SK-N-SH (cell line): ENCODE measurements around the gene TUBGCP2. TPM values are rescaled to one million over a fixed set of nuclear protein-coding genes. Genes with fewer than 3 reads are reported as not detected.

Source experiments
- CTCF ChIA-PET: fragments of 300-600, 350-600 bp; formaldehyde crosslinking; extraction: SDS; loops from one replicate; lab custom pipeline; 2021; lab: Yijun Ruan, JAX
- POLR2A ChIA-PET: fragments of 350-600 bp; sonication (Branson Sonifier 250); formaldehyde crosslinking; extraction: SDS; loops from one replicate; lab custom pipeline; 2020; ENCODE audit warnings: antibody characterized with exemption, inconsistent platforms; lab: Yijun Ruan, JAX
- DNase-seq: peaks from one replicate; pipeline ENCODE4 v3.0.0; 2012
- H2AFZ ChIP-seq: fragments of 200-600 bp; sonication (generic); 2 replicates; pipeline ENCODE4 v1.8.1; 2016; ENCODE audit warnings: antibody characterized with exemption, mild to moderate bottlenecking, low read depth
- H3F3A ChIP-seq: fragments of 200-600 bp; sonication (generic); replicated peaks from 2 replicates; pipeline ENCODE3; 2016; ENCODE audit warnings: antibody characterized with exemption, mild to moderate bottlenecking; ENCODE audit not compliant: insufficient read depth
- H3K27ac ChIP-seq, 2 experiments: fragments of 200-500 bp in 1 of 2; fragments of 200-600 bp in 1 of 2; sonication (Bioruptor generic) in 1 of 2; sonication (generic), shearing (Covaris generic) in 1 of 2; 2 replicates each; pipeline versions ENCODE4 v1.5.1 to v1.6.1; 2014 to 2016; ENCODE audit warnings: low read depth in 2 of 2, inconsistent platforms in 1 of 2, low read length in 1 of 2, mild to moderate bottlenecking in 1 of 2, mixed read lengths in 1 of 2
- H3K27me3 ChIP-seq: fragments of 200-600 bp; sonication (generic), shearing (Covaris generic); 2 replicates; pipeline ENCODE4 v1.6.1; 2016; ENCODE audit warnings: mixed run types; ENCODE audit not compliant: insufficient read depth
- H3K36me3 ChIP-seq, 2 experiments: fragments of 200-500 bp in 1 of 2; fragments of 200-600 bp in 1 of 2; sonication (Bioruptor generic) in 1 of 2; sonication (generic) in 1 of 2; replicated peaks in 1 of 2; 2 replicates each; pipeline versions ENCODE3 to v1.5.1; 2014 to 2016; ENCODE audit warnings: low read length in 1 of 2, mild to moderate bottlenecking in 1 of 2; ENCODE audit not compliant: insufficient read depth in 2 of 2, control insufficient read depth in 1 of 2
- H3K4me1 ChIP-seq, 2 experiments: fragments of 200-500 bp in 1 of 2; fragments of 200-600 bp in 1 of 2; sonication (Bioruptor generic) in 1 of 2; sonication (generic), shearing (Covaris generic) in 1 of 2; 2 replicates each; pipeline versions ENCODE4 v1.5.1 to v1.6.1; 2014 to 2016; ENCODE audit warnings: low read depth in 1 of 2, low read length in 1 of 2, mixed run types in 1 of 2; ENCODE audit not compliant: insufficient read depth in 2 of 2, control insufficient read depth in 1 of 2
- H3K4me2 ChIP-seq: fragments of 200-600 bp; sonication (generic), shearing (Covaris generic); 2 replicates; pipeline ENCODE4 v1.6.1; 2017; ENCODE audit warnings: mixed run types
- H3K4me3 ChIP-seq, 2 experiments: fragments of 200-500 bp in 1 of 2; fragments of 200-600 bp in 1 of 2; sonication (Bioruptor generic) in 1 of 2; sonication (generic), shearing (Covaris generic) in 1 of 2; 2 replicates each; pipeline versions ENCODE4 v1.5.1 to v1.8.1; 2014 to 2016; ENCODE audit warnings: low read depth in 2 of 2, inconsistent platforms in 1 of 2, low read length in 1 of 2, mild to moderate bottlenecking in 1 of 2, mixed read lengths in 1 of 2, moderate library complexity in 1 of 2
- H3K79me2 ChIP-seq: fragments of 200-600 bp; sonication (generic); 2 replicates; pipeline ENCODE4 v1.8.1; 2017; ENCODE audit warnings: mild to moderate bottlenecking; ENCODE audit not compliant: insufficient read depth
- H3K9ac ChIP-seq: fragments of 200-600 bp; sonication (generic); 2 replicates; pipeline ENCODE4 v1.6.1; 2017; ENCODE audit warnings: mixed run types
- H3K9me2 ChIP-seq: fragments of 200-600 bp; sonication (generic); 2 replicates; pipeline ENCODE4 v1.6.1; 2017; ENCODE audit warnings: mixed run types
- H3K9me3 ChIP-seq: fragments of 200-600 bp; sonication (generic); 2 replicates; pipeline ENCODE4 v1.6.1; 2017; ENCODE audit warnings: mixed run types, mild to moderate bottlenecking, moderate library complexity
- H4K20me1 ChIP-seq: fragments of 200-600 bp; sonication (generic); 2 replicates; pipeline ENCODE4 v1.6.1; 2017; ENCODE audit warnings: mild to moderate bottlenecking, mixed run types; ENCODE audit not compliant: insufficient read depth
- CHD2 ChIP-seq: fragments of 150-350 bp; IDR thresholded peaks from 2 replicates; pipeline ENCODE4 v1.6.1; 2018; ENCODE audit warnings: low read length; ENCODE audit not compliant: partially characterized antibody
- ELF1 ChIP-seq: IDR thresholded peaks from 2 replicates; pipeline ENCODE4 v1.4.0; 2012
- EZH2phosphoT487 ChIP-seq: fragments of 200-600 bp; sonication (generic); IDR thresholded peaks from 2 replicates; pipeline ENCODE4 v1.6.1; 2017; ENCODE audit warnings: low read depth, mixed run types, mild to moderate bottlenecking, antibody characterized with exemption, moderate library complexity, borderline replicate concordance
- FOSL2 ChIP-seq: IDR thresholded peaks from 2 replicates; pipeline ENCODE4 v1.4.0; 2012; ENCODE audit warnings: low read depth, mild to moderate bottlenecking, moderate library complexity, borderline replicate concordance
- FOXJ3 ChIP-seq: sonication (generic); formaldehyde crosslinking; IDR thresholded peaks from 2 replicates; pipeline ENCODE4 v1.5.1; 2020; ENCODE audit warnings: mild to moderate bottlenecking, missing genetic modification reagents
- GATA2 ChIP-seq: sonication (generic); formaldehyde crosslinking; IDR thresholded peaks from 2 replicates; pipeline ENCODE4 v1.5.0; 2020; ENCODE audit warnings: mild to moderate bottlenecking, missing genetic modification reagents
- NRF1 ChIP-seq: IDR thresholded peaks from 2 replicates; pipeline ENCODE4 v1.6.1; 2012; ENCODE audit warnings: low read depth, mild to moderate bottlenecking, low read length
- POLR2AphosphoS5 ChIP-seq: IDR thresholded peaks from 2 replicates; pipeline ENCODE4 v1.6.1; 2012; ENCODE audit warnings: low read depth, low read length
- RAD21 ChIP-seq: IDR thresholded peaks from 2 replicates; pipeline ENCODE4 v1.6.1; 2012; ENCODE audit warnings: mild to moderate bottlenecking, low read length
- SIN3A ChIP-seq: IDR thresholded peaks from 2 replicates; pipeline ENCODE4 v1.6.1; 2012; ENCODE audit warnings: low read depth, mild to moderate bottlenecking, low read length, moderate library complexity, borderline replicate concordance
- SMC3 ChIP-seq: IDR thresholded peaks from 2 replicates; pipeline ENCODE4 v1.6.1; 2012; ENCODE audit warnings: low read depth, low read length, improper control_type of control experiment
- YY1 ChIP-seq: IDR thresholded peaks from 2 replicates; pipeline ENCODE4 v1.4.0; 2012; ENCODE audit warnings: low read depth, mild to moderate bottlenecking
- WGBS: methylation state at CpG from one replicate; pipeline ENCODE4 v1.1.6; 2017; ENCODE audit warnings: low lambda C conversion rate; 5-methylcytosine and 5-hydroxymethylcytosine counted together
- polyA plus RNA-seq, 3 experiments: library from polyadenylated mRNA; depleted of rRNA; stranded (reverse); fragments of >200 nt; gene quantifications; 2 replicates each; pipeline ENCODE4 v1.2.3, GENCODE V29; 2012

TUBGCP2 gene
- polyA plus RNA-seq, 1 of the 3 experiments (the other 2 are of a cell fraction) = 49.1 TPM

GRCh38 chr10:133337370-133337725 is 28.7 kb upstream of the TUBGCP2 start:
- no peak overlapping the region for H3K4me2 ChIP-seq
- H3K27me3 ChIP-seq = peaks cover 66% of the 10 kb centered on the region
- no peak overlapping the region for H3K9ac ChIP-seq
- ChIA-PET CTCF (no interaction called here), POLR2A (no interaction called here)
- no peaks in the 10 kb centered on the region for H3K36me3 ChIP-seq
- no peak overlapping the region for H3K4me3 ChIP-seq
- H3K79me2 ChIP-seq = no peaks in the 10 kb centered on the region
- H3K9me3 ChIP-seq = no peaks in the 10 kb centered on the region
- TF ChIP-seq FOXJ3 (CRISPR knock-in tag) (no peak), FOSL2 (no peak), RAD21 (no peak), POLR2AphosphoS5 (no peak), YY1 (no peak), ELF1 (no peak), SIN3A (no peak), NRF1 (no peak)
- H3K9me2 ChIP-seq = no peaks in the 10 kb centered on the region
- DNase-seq = no peak
- no peak overlapping the region for H2AFZ ChIP-seq
- 16% methylated on average over 3 of the region's 3 CpGs for WGBS
- no peak overlapping the region for H3K27ac ChIP-seq
- H4K20me1 ChIP-seq = no peaks in the 10 kb centered on the region
- H3F3A ChIP-seq = no peaks in the 10 kb centered on the region
- peaks cover 0 to 2% of the 10 kb centered on the region in 2 experiments; a peak in 2 of 4 replicates for H3K4me1 ChIP-seq

DNA sequence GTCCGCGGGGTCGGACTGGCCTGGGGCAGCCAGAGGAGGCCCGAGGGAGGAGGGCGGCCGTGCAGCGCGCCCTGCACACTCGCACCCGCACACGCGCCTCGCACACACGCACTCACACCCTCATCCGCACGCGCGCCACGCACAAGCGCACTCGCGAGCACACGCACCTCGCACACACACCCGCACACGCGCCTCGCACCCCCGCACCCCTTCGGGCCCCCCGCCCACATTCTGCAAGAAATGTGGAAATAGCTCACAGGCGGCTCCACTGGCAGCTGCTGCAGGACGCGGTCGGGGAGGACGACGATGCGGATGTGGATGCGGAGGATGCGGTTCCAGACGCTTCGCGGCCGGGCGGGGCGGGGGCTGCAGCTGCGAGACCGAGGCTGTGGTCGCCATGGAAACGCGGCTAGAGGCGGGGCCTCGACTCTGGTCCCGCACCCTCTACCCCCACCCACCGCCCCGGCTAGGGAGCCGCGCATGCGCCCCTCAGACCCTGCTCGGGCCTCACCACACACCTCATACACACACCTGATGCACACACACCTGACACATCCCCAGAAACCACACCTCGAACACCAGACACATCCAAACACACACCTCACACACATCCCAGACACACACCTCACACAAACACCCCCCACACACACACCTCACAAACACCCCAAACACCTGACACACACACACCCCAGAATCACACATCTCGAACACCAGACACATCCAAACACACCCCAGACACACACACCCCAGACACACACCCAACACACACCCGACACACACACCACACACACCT is 28.1 kb upstream of the TUBGCP2 start, which contains the start of gene CALY:
Gene CALY (minus strand): TSS at position 320 of the 793 bp plus-strand sequence. CDS start 7,907 bp downstream, outside the sequence.
- TF ChIP-seq EZH2phosphoT487 = 0 out of 2 replicates have a peak, but pooled peaks have one; percentile 64
- TF ChIP-seq GATA2 (CRISPR knock-in tag) = no peak
- TF ChIP-seq CHD2 = no peak
- TF ChIP-seq SMC3 = no peak
- TF ChIP-seq NRF1 = peak; percentile 60
- TF ChIP-seq, all 33 proteins: peak for 2
- DNase-seq = peak; percentile 92
- H3K4me2 ChIP-seq = peak within 1 kb of the TSS; percentile 79
- ChIA-PET POLR2A (interaction anchor here (0.6 to 1.5 kb wide), 2 partner anchors 12 to 13 kb away, joined by 3 to 6 read pairs; no protein-coding TSS in a partner anchor), CTCF (interaction anchor here (1.2 to 1.4 kb wide), 2 partner anchors 12 to 21 kb away, joined by 3 to 4 read pairs; partner anchors contain the start of gene FUOM)
- H3K9me3 ChIP-seq = no peaks in the 10 kb centered on the region
- H3K36me3 ChIP-seq = no peaks in the 10 kb centered on the region
- peaks cover 0 to 2% of the 10 kb centered on the region in 2 experiments; a peak in 2 of 4 replicates for H3K4me1 ChIP-seq
- peaks cover 66% of the 10 kb centered on the region for H3K27me3 ChIP-seq
- peak within 1 kb of the TSS in 1 of 2 experiments; percentile 46; a peak in 2 of 4 replicates for H3K4me3 ChIP-seq
- no peaks in the 10 kb centered on the region for H3F3A ChIP-seq
- H4K20me1 ChIP-seq = no peaks in the 10 kb centered on the region
- no peak within 1 kb of the TSS for H3K9ac ChIP-seq
- no peaks in the 10 kb centered on the region for H3K79me2 ChIP-seq
- WGBS = 7% methylated on average over 26 of the region's 63 CpGs
- H3K9me2 ChIP-seq = no peaks in the 10 kb centered on the region
- no peak within 1 kb of the TSS for H3K27ac ChIP-seq
- no peak within 1 kb of the TSS for H2AFZ ChIP-seq
